Measurements from ENCODE around the gene MAGEH1.
A peak's percentile ranks its signal among the peaks of the same experiment; 100 is the strongest.

Gene MAGEH1

GRCh38 chrX:55484948-55485347 is 33.0 kb downstream of the MAGEH1 start:
- no peak for TF ChIP-seq CTCF (IDR thresholded peaks at IDR 0.05; ENCODE audit: low read depth, low read length, missing control alignments)
- Histone ChIP-seq H3K27me3 (replicated peaks) (no peaks in the 10 kb centered on the region), H3K4me3 (ENCODE audit: low read depth, low read length) (no peak overlapping the region), H3K27ac (no peak overlapping the region), H3K36me3 (replicated peaks) (no peaks in the 10 kb centered on the region)
- in situ Hi-C loops (cut with HindIII; ENCODE audit: low pct_ligation_motif_present, low sequenced_read_pairs): no loop called here
- no peak for DNase-seq

DNA sequence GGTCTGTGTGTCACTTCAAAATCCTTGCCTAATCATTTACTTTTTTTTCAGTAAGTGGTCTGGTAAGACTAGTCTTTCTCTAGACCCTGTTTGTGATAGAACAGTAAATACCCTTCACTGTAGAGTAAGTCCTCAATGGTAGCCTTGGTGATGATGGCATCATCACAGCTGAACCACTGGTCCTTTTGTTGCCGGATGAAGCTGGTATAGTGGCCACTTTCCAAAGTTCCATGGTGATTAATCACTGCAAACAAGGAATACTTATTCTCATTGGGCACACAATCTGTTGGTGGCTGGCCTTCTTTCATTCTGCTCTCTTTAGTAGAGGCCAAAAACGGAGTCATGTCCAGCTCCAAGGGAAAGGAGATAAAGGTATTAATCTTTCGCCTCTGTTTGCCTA is 34.8 kb downstream of the MAGEH1 start:
- no peaks in the 10 kb centered on the region for H3K36me3 ChIP-seq (replicated peaks)
- H3K27me3 ChIP-seq (replicated peaks): no peaks in the 10 kb centered on the region
- no peak overlapping the region for H3K4me3 ChIP-seq (ENCODE audit: low read depth, low read length)
- in situ Hi-C loops (cut with HindIII; ENCODE audit: low pct_ligation_motif_present, low sequenced_read_pairs): no loop called here
- no peak for TF ChIP-seq CTCF (IDR thresholded peaks at IDR 0.05; ENCODE audit: low read depth, low read length, missing control alignments)
- H3K27ac ChIP-seq: no peak overlapping the region
- no peak for DNase-seq

DNA sequence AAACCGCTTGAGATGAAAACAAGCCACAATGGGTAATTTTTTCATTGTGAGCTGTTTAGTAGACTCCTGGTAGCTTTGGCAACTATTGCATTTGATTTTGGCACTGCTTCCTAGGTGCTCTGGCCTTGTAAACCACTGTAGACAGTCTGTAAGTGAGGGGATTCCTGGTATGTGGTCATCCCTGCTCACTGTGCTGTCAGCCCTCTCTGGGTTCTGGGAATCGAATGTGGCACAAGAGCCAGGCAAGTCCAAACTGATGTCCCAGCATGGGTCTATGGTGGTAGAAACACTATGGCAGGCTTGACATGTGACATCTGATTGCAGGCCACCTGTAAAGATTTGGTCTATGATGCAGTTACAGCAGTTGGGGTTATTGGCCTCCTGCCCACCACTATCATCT is 35.2 kb downstream of the MAGEH1 start:
- H3K27ac ChIP-seq: no peak overlapping the region
- DNase-seq: no peak
- H3K36me3 ChIP-seq (replicated peaks): no peaks in the 10 kb centered on the region
- in situ Hi-C loops (cut with HindIII; ENCODE audit: low pct_ligation_motif_present, low sequenced_read_pairs): no loop called here
- TF ChIP-seq CTCF (IDR thresholded peaks at IDR 0.05; ENCODE audit: low read depth, low read length, missing control alignments): no peak
- no peak overlapping the region for H3K4me3 ChIP-seq (ENCODE audit: low read depth, low read length)
- H3K27me3 ChIP-seq (replicated peaks): no peaks in the 10 kb centered on the region

GRCh38 chrX:55488006-55488592 is 36.2 kb downstream of the MAGEH1 start:
- Histone ChIP-seq H3K27me3 (replicated peaks) (no peaks in the 10 kb centered on the region), H3K27ac (no peak overlapping the region), H3K4me3 (ENCODE audit: low read depth, low read length) (peak overlapping the region; percentile 27), H3K36me3 (replicated peaks) (no peaks in the 10 kb centered on the region)
- no peak for DNase-seq
- in situ Hi-C loops (cut with HindIII; ENCODE audit: low pct_ligation_motif_present, low sequenced_read_pairs): no loop called here
- no peak for TF ChIP-seq CTCF (IDR thresholded peaks at IDR 0.05; ENCODE audit: low read depth, low read length, missing control alignments)

DNA sequence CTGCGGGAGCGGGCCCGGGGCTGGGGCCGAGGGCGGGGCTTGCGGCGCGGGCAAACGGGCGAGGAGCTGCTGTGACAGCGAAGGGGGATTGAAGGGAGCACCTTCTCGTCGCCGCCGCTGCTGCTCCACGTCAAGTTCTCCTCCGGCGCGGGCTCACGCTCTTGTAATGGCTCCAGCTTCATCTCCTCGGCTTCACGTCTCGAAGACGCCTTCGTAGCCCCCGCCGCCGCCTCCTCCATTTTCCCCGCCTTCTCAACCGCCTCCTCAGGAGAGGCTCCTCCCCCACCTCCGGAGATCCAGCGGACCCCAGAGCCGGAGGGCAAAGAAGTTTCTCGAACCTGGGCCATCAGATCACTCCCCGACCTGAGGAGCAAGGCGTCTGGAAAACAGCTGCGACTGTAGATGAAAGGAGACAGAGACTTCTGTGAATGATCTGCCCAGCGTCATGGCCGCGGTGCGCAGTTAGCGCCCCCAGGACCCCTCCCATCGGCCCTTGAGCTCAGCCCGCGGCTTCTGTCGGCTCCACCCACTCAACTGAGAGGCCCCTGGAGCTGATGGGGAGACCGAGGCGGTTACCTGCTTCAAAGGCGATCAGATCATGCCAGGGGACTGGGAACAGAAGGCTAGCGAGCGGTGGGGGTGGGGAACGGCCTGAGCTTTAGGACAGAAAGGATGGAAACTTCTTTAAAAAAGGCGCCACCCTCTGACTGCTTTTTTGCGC is 36.8 kb downstream of the MAGEH1 start:
- peak; percentile 43 for DNase-seq
- Histone ChIP-seq H3K4me3 (ENCODE audit: low read depth, low read length) (peak overlapping the region; percentile 66), H3K36me3 (replicated peaks) (no peaks in the 10 kb centered on the region), H3K27me3 (replicated peaks) (no peaks in the 10 kb centered on the region), H3K27ac (peak overlapping the region; percentile 48)
- in situ Hi-C loops (cut with HindIII; ENCODE audit: low pct_ligation_motif_present, low sequenced_read_pairs): no loop called here
- no peak for TF ChIP-seq CTCF (IDR thresholded peaks at IDR 0.05; ENCODE audit: low read depth, low read length, missing control alignments)

All from brain microvascular endothelial cell (primary cell).